GM19238 (cell line): ENCODE measurements around the gene LPCAT3.

Source experiments
- DNase-seq: peaks from one replicate; pipeline ENCODE4 v3.0.0; 2011; ENCODE audit warnings: low spot score; ENCODE audit not compliant: insufficient read length

Gene LPCAT3

GRCh38 chr12:6954316-6955107, 63.8 kb downstream of the LPCAT3 start:
- DNase-seq, result no peak

- DNase-seq, result peak; percentile 73
These were observed 64.6 kb downstream of the LPCAT3 start for GRCh38 chr12:6953442-6954315.

GRCh38 chr12:6952863-6953441, 65.3 kb downstream of the LPCAT3 start:
- DNase-seq, result no peak

DNA sequence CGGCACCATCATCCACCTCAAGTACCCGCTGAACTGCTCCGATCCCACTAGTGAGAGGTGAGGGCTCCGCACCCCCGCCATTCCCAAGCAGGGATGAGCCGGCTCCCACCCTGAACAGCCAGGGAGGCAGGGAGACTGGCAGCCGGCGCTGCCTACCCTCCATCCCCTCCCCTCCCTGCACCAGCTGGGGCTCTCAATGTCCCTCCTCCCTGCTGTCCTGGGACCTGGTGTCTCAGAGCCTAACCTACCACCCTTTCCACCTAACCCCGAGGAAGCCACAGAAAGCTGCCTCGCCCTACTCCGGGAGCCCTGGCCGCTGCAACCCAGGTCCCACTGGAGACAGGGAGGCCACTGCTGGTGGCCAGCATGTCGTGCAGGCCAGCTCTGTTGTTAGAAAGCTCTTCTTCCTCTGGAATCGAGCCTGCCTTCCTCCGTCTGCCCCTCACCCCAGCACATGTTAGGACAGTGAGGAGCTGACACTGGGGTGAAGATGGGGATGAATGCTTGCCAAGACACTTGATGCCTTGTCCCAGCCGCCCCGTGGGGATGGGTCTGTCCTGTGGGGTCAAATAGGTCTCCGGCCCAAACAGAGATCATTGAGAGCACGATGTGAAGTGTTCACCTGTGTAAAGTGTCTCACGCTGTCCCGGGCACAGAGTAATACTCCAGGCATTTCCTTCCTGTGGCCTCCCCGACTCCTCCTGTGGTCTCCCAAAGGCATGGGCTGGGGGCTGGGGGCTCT, 66.0 kb downstream of the LPCAT3 start:
- no peak for DNase-seq

DNA sequence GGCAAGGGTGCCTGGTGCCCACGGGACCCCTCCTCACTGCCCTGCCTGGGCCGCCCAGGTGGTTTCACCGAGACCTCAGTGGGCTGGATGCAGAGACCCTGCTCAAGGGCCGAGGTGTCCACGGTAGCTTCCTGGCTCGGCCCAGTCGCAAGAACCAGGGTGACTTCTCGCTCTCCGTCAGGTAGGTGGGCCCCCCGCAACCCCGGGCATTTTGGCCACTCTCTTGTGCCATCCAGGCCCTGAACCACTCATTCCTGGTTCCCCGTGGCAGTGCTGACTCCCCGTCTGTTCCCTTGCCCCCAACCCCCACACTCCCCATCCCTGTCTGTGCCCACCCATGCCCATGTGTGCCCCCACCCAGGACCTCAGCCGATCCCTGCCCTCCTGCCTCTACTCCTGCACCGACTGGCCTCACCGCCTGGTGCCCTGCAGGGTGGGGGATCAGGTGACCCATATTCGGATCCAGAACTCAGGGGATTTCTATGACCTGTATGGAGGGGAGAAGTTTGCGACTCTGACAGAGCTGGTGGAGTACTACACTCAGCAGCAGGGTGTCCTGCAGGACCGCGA, 66.6 kb downstream of the LPCAT3 start:
- DNase-seq, result no peak

DNA sequence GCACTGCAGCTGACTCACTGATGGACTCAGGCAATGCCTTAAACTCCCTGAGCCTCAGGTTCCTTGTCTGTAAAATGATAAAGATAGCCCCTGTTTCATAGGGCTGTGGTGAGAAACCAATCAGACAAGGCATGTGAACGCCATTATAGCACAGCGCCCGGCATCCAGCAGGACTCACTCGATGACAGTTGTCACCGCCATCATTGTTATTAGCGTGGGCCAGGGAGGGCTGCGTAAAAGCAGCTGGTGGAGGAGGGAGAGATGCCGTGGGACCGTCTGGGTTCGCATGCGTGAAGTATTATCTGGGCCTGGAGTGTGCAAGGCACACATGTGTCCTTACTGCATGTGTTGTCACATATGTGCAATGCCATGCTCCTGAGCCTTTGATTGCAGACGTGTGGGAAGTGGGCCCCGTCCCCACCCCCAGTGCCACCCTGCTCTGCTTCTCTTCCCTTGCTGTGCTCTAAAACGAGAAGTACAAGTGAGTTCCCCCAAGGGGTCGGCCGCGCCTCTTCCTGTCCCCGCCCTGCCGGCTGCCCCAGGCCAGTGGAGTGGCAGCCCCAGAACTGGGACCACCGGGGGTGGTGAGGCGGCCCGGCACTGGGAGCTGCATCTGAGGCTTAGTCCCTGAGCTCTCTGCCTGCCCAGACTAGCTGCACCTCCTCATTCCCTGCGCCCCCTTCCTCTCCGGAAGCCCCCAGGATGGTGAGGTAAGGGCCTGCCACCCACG, 67.3 kb downstream of the LPCAT3 start, which contains the start of gene PTPN6:
PTPN6 (plus strand) TSS at position 546 of the 730 bp plus-strand sequence; CDS start at position 703, 157 bp downstream.
- DNase-seq, result no peak

DNA sequence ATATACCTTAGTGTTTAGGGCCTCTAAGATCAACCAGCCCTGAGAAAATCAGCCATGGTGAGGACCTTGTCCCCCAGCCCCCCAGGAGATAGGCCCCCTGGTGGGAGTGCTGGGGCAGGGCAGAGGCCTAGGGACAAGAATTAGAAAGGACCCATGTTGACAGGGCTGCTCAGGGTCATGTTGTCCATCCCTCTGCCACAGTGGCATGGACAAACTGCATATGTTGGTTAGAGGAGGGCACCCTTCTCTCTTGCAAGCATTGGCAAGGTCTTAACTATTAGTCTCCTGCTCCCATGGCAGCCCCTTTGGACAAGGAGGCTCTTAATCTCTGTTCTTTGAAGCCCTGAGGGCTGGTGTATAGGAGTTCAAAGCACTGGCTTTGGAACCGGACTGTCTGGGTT, 67.9 kb downstream of the LPCAT3 start:
- no peak for DNase-seq

DNA sequence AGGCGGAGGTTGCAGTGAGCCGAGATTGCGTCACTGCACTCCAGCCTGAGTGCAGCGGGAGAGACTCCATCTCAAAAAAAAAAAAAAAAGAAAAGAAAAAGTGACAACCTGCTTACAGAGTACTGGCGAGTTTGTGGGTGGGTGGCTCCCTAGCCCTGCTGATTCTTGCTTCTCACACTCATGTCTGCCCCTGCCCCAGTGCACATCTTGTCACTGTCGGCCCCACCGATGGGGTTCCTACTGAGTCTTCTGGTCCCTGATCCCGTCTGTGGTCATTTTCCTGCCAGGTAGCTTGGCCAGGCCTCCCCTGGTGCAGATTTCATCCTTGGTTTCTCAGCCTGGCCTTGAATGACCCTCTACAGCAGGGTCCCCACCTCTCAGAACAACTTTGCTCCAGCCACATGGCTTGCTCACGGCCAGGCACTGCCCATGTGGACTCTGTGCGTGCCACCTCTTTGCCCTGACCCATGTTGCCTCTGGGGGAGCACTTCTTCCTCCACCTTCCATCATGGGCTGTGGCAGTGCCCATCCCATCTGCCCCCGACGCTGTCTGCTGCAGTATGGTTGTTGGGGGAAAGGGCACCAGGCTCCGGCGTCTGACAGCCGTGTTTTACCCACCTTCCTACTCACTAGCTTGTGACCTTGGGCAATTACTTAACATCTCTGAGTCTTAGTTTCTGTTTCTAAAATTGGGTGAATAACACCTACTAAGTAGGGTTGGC, 69.2 kb downstream of the LPCAT3 start:
- no peak for DNase-seq

DNA sequence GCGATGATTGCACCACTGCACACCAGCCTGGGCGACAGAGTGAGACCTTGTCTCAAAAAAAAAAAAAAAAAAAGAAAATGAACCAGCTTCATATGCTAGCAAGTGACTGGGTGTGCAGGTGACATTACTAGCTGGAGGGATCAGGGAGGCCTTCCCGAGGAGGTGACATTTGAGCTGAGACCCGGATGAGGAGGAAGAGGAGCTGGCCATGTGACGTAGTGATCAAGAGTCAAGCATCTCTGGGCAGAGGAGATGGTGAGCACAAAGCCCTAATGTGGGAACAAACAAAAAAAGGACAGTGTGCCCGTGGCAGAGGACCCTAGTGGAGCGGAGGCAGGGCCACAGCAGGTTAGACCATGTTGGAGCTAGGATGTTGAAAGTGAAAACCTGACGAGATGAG, 70.7 kb downstream of the LPCAT3 start:
- no peak for DNase-seq

DNA sequence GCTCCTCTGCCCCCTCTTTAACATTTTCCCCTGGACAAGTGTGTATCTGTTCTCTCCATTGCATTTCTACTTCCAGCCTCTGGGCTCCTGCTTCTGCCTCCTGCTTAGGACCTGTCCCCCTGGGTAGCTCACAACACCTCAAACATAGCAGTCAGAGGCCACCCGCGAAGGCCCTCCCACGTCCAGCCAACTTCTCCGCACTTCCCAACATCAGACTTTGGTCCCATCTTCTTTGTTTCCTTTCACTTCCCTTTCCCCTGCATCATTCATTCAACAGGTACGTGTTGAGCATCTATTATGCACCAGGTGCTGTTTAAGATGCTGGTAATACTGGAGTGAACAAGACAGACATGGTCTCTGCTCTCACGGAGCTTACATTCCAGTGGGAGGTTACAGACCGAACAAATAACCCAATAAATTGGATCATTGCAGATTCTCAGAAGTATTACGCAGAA, 71.3 kb downstream of the LPCAT3 start:
- DNase-seq, result no peak

- no peak for DNase-seq
These were observed 72.0 kb downstream of the LPCAT3 start for GRCh38 chr12:6946033-6946919.

- DNase-seq, result no peak
These were observed 72.7 kb downstream of the LPCAT3 start for GRCh38 chr12:6945613-6946012.

GRCh38 chr12:6944381-6945186, 73.7 kb downstream of the LPCAT3 start:
- peak; percentile 71 for DNase-seq

DNA sequence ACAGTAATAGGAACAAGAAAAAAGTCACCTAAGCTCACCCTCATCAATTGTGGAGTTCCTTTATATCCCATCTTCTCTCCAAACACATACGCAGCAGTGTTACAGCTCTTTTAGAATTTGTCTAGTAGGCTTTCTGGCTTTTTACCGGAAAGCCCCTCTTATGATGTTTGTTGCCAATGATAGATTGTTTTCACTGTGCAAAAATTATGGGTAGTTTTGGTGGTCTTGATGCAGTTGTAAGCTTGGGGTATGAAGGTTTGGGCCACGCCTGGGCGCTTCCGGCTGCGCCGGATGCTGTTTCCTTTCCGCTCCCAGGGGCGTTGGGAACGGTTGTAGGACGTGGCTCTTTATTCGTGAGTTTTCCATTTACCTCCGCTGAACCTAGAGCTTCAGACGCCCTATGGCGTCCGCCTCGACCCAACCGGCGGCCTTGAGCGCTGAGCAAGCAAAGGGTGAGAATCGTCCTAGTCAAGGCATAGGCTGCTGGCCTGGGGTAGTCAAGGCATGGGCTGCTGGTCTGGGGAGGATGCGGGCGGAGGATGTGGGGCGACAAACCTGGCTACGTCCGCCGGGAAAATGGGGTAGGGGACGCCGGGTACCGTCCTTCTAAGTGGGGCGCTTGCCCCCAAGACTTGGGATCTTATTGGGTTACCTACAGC, 74.4 kb downstream of the LPCAT3 start, which contains the start of the genes C12orf57 and RNU7-1:
C12orf57 (plus strand) TSS at position 301 of the 659 bp plus-strand sequence; CDS start at position 401, 100 bp downstream.
RNU7-1 (plus strand) TSS at position 95 of the 659 bp plus-strand sequence.
- peak; percentile 59 for DNase-seq

- DNase-seq, result peak; percentile 88
These were observed 74.9 kb downstream of the LPCAT3 start for GRCh38 chr12:6943389-6943721.

- no peak for DNase-seq
These were observed 76.0 kb downstream of the LPCAT3 start for GRCh38 chr12:6942331-6942665.

DNA sequence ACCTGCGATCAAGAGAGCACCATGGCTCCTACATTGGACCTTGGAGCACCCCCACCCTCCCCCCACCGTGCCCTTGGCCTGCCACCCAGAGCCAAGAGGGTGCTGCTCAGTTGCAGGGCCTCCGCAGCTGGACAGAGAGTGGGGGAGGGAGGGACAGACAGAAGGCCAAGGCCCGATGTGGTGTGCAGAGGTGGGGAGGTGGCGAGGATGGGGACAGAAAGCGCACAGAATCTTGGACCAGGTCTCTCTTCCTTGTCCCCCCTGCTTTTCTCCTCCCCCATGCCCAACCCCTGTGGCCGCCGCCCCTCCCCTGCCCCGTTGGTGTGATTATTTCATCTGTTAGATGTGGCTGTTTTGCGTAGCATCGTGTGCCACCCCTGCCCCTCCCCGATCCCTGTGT, 76.5 kb downstream of the LPCAT3 start:
- DNase-seq, result no peak
